IPS DF 19.7 (cell line): ENCODE results near the gene PPM1H.

Experiments
- DNase-seq: peaks from one replicate; pipeline ENCODE4 v3.0.0-alpha.2; 2013; ENCODE audit warnings: low read depth, low spot score

PPM1H gene

GRCh38 chr12:62649412-62650138 lies 285.4 kb downstream of the PPM1H start:
- DNase-seq, result no peak

- no peak for DNase-seq
Observed at GRCh38 chr12:62647586-62647985, 287.4 kb downstream of the PPM1H start.

- no peak for DNase-seq
Observed at GRCh38 chr12:62646566-62646965, 288.4 kb downstream of the PPM1H start.

- DNase-seq, result no peak
Observed at GRCh38 chr12:62643486-62643885, 291.5 kb downstream of the PPM1H start.

- DNase-seq, result no peak
Observed at GRCh38 chr12:62642486-62642885, 292.5 kb downstream of the PPM1H start.

- DNase-seq, result no peak
Observed at GRCh38 chr12:62640910-62641448, 294.0 kb downstream of the PPM1H start.

- DNase-seq, result no peak
Observed at GRCh38 chr12:62637679-62638078, 297.3 kb downstream of the PPM1H start.

GRCh38 chr12:62635649-62636048 lies 299.3 kb downstream of the PPM1H start:
- no peak for DNase-seq

GRCh38 chr12:62632411-62632918 lies 302.5 kb downstream of the PPM1H start:
- DNase-seq, result no peak

GRCh38 chr12:62631471-62632410 lies 303.2 kb downstream of the PPM1H start:
- DNase-seq, result no peak

GRCh38 chr12:62629971-62630739 lies 304.8 kb downstream of the PPM1H start:
- no peak for DNase-seq

- no peak for DNase-seq
Observed at GRCh38 chr12:62629413-62629812, 305.5 kb downstream of the PPM1H start.

- DNase-seq, result no peak
Observed at GRCh38 chr12:62627181-62627580, 307.8 kb downstream of the PPM1H start.

GRCh38 chr12:62625228-62625627 lies 309.7 kb downstream of the PPM1H start:
- no peak for DNase-seq

- DNase-seq, result no peak
Observed at GRCh38 chr12:62622177-62622576, 312.8 kb downstream of the PPM1H start.

GRCh38 chr12:62621101-62621638 lies 313.8 kb downstream of the PPM1H start:
- no peak for DNase-seq

GRCh38 chr12:62618930-62619329 lies 316.0 kb downstream of the PPM1H start:
- no peak for DNase-seq

- DNase-seq, result no peak
Observed at GRCh38 chr12:62618319-62618718, 316.6 kb downstream of the PPM1H start.

GRCh38 chr12:62613081-62613480 lies 321.9 kb downstream of the PPM1H start:
- no peak for DNase-seq

- DNase-seq, result no peak
Observed at GRCh38 chr12:62606654-62607053, 328.3 kb downstream of the PPM1H start.

GRCh38 chr12:62605981-62606380 lies 329.0 kb downstream of the PPM1H start:
- DNase-seq, result no peak
